ENCODE results near the gene SDF2L1. TPM values are rescaled to one million over a fixed set of nuclear protein-coding genes. Genes with fewer than 3 reads are reported as not detected.

Gene SDF2L1
- total RNA-seq, 2 experiments from 2014 or later, result 60.5 to 66.8 TPM

DNA sequence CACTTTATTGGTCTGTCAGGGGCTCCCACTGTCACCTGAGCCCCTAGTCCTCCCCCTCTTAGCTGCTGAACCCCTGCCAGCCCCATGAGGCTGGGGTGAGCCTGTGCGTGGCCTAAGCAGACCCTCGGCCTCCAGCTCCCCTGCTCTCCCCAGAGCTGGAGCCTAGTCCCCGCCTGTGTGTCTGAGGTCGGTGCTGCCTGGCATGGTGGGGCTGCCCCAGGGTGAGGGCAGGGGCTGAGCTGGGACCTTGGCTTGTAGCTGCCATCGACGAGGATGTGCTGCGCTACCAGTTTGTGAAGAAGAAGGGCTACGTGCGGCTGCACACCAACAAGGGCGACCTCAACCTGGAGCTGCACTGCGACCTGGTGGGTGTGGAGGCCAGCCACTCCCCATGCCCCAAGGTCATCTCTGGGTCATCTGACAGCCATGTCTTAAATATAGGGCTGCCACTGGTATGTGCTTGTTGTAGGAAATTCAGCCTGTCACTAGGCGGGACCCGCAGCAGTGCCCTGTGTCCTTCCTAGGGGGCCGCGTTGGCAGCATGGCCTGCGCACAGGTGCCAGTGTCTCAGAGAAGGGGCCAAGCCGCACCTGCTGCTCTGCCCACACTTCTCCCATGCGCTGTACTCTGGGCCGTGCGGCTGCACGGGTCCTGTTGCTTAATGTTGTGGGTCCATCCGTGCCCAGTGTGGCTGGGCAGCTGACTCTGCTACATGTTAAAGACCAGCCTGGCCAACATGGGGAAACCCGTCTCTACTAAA, 44.7 kb downstream of the SDF2L1 start:
- H3K4me1 ChIP-seq (ENCODE audit: insufficient read depth, low read length, poor library complexity, severe bottlenecking), result no peaks in the 10 kb centered on the region
- no peak for TF ChIP-seq EZH2phosphoT487 (IDR thresholded peaks at IDR 0.05; ENCODE audit: borderline replicate concordance, low read depth, low read length)
- TF ChIP-seq, protein P1, sequence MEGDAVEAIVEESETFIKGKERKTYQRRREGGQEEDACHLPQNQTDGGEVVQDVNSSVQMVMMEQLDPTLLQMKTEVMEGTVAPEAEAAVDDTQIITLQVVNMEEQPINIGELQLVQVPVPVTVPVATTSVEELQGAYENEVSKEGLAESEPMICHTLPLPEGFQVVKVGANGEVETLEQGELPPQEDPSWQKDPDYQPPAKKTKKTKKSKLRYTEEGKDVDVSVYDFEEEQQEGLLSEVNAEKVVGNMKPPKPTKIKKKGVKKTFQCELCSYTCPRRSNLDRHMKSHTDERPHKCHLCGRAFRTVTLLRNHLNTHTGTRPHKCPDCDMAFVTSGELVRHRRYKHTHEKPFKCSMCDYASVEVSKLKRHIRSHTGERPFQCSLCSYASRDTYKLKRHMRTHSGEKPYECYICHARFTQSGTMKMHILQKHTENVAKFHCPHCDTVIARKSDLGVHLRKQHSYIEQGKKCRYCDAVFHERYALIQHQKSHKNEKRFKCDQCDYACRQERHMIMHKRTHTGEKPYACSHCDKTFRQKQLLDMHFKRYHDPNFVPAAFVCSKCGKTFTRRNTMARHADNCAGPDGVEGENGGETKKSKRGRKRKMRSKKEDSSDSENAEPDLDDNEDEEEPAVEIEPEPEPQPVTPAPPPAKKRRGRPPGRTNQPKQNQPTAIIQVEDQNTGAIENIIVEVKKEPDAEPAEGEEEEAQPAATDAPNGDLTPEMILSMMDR (conservative IDR thresholded peaks at IDR 0.05; ENCODE audit: low read length), result no peak
- peaks cover 82% of the 10 kb centered on the region for H3K36me3 ChIP-seq (ENCODE audit: insufficient read depth, low read length)
- no peak overlapping the region for H2AFZ ChIP-seq (ENCODE audit: low read length)
- H3K27ac ChIP-seq (ENCODE audit: low read depth, low read length, poor library complexity, severe bottlenecking), result no peak overlapping the region
- no peaks in the 10 kb centered on the region for H3K79me2 ChIP-seq (ENCODE audit: insufficient read depth, low read depth, low read length)
- no peak overlapping the region for H3K4me3 ChIP-seq (ENCODE audit: low read depth, low read length, poor library complexity, severe bottlenecking)
- intact Hi-C loops (cut with micrococcal nuclease; ENCODE audit: unreplicated experiment), result no loop called here
- ChIA-PET CTCF (ENCODE audit: unreplicated experiment) (no interaction called here), POLR2A (no interaction called here)
- no peak overlapping the region for H3K4me2 ChIP-seq (ENCODE audit: low read length)
- H4K20me1 ChIP-seq (ENCODE audit: insufficient read depth, low read length), result no peaks in the 10 kb centered on the region
- no peaks in the 10 kb centered on the region for H3K9me3 ChIP-seq (ENCODE audit: low read length)
- no TSS peak for BruUV-seq (replicated peaks)
- DNase-seq (ENCODE audit: low spot score), result no peak
- no peaks in the 10 kb centered on the region for H3K9me2 ChIP-seq (ENCODE audit: insufficient read depth, low read length)

DNA sequence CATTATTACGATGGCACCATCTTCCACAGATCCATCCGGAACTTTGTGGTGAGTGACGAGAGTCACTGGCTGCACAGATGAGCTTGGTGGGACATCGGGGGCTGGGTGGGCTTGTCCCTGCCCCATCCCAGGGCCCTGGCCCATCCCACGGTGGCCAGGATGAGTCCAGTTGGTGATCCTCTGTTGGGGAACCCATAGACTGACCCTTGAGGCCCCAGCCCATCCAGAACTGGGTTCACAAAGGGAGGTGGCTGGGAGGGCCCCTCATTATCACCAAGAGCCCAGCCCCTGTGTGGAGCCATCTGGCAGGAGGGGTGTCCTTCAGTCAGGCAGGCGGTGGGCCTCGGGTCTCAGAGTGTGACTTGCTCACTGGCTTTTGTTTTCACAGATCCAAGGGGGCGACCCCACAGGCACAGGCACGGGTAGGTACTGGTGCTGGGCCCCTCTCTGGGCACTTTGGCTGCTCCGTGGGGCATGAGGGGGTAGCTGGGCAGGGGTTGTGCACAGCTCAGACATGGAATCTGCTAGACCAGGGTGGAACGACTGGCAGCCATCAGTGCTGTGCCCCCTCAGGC, 45.7 kb downstream of the SDF2L1 start:
- intact Hi-C loops (cut with micrococcal nuclease; ENCODE audit: unreplicated experiment), result no loop called here
- no peak for DNase-seq (ENCODE audit: low spot score)
- Histone ChIP-seq H3K4me1 (ENCODE audit: insufficient read depth, low read length, poor library complexity, severe bottlenecking) (no peaks in the 10 kb centered on the region), H3K4me3 (ENCODE audit: low read depth, low read length, poor library complexity, severe bottlenecking) (no peak overlapping the region), H2AFZ (ENCODE audit: low read length) (no peak overlapping the region), H3K4me2 (ENCODE audit: low read length) (no peak overlapping the region), H3K36me3 (ENCODE audit: insufficient read depth, low read length) (peaks cover 75% of the 10 kb centered on the region), H3K79me2 (ENCODE audit: insufficient read depth, low read depth, low read length) (no peaks in the 10 kb centered on the region), H4K20me1 (ENCODE audit: insufficient read depth, low read length) (no peaks in the 10 kb centered on the region), H3K9me3 (ENCODE audit: low read length) (no peaks in the 10 kb centered on the region), H3K27ac (ENCODE audit: low read depth, low read length, poor library complexity, severe bottlenecking) (no peak overlapping the region), H3K9me2 (ENCODE audit: insufficient read depth, low read length) (no peaks in the 10 kb centered on the region)
- ChIA-PET POLR2A (no interaction called here), CTCF (ENCODE audit: unreplicated experiment) (no interaction called here)
- TF ChIP-seq EZH2phosphoT487 (IDR thresholded peaks at IDR 0.05; ENCODE audit: borderline replicate concordance, low read depth, low read length), result no peak
- TF ChIP-seq, protein P1 (conservative IDR thresholded peaks at IDR 0.05; ENCODE audit: low read length), result no peak
- no TSS peak for BruUV-seq (replicated peaks)

DNA sequence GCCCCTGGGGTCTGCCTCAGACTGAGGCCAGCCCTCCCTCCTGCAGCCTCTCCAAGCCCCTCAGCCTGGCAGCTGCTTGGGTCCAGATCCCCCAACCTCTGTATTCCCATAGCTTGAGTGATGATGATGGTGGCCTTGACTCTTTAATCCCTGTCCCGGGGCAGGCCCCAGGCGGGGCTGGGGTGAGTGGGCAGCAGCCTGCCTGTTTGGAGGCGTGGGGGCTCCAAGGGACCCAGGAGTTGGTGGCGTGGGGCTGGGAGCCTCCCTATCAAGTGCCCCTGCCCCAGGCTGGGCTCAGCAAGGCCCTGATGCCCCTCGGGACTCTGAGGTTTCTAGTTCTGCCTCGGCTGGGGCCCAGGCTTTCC, 46.2 kb downstream of the SDF2L1 start:
- ChIA-PET POLR2A (no interaction called here), CTCF (ENCODE audit: unreplicated experiment) (no interaction called here)
- intact Hi-C loops (cut with micrococcal nuclease; ENCODE audit: unreplicated experiment), result no loop called here
- no peak overlapping the region for H2AFZ ChIP-seq (ENCODE audit: low read length)
- H3K9me2 ChIP-seq (ENCODE audit: insufficient read depth, low read length), result no peaks in the 10 kb centered on the region
- no TSS peak for BruUV-seq (replicated peaks)
- no peak overlapping the region for H3K27ac ChIP-seq (ENCODE audit: low read depth, low read length, poor library complexity, severe bottlenecking)
- H4K20me1 ChIP-seq (ENCODE audit: insufficient read depth, low read length), result no peaks in the 10 kb centered on the region
- peaks cover 75% of the 10 kb centered on the region for H3K36me3 ChIP-seq (ENCODE audit: insufficient read depth, low read length)
- H3K79me2 ChIP-seq (ENCODE audit: insufficient read depth, low read depth, low read length), result no peaks in the 10 kb centered on the region
- H3K4me2 ChIP-seq (ENCODE audit: low read length), result no peak overlapping the region
- TF ChIP-seq EZH2phosphoT487 (IDR thresholded peaks at IDR 0.05; ENCODE audit: borderline replicate concordance, low read depth, low read length), result no peak
- TF ChIP-seq, protein P1 (conservative IDR thresholded peaks at IDR 0.05; ENCODE audit: low read length), result no peak
- H3K4me1 ChIP-seq (ENCODE audit: insufficient read depth, low read length, poor library complexity, severe bottlenecking), result no peaks in the 10 kb centered on the region
- DNase-seq (ENCODE audit: low spot score), result no peak
- H3K4me3 ChIP-seq (ENCODE audit: low read depth, low read length, poor library complexity, severe bottlenecking), result no peak overlapping the region
- H3K9me3 ChIP-seq (ENCODE audit: low read length), result no peaks in the 10 kb centered on the region
